ENCODE results near the gene DLEC1. TPM values are rescaled to one million over a fixed set of nuclear protein-coding genes. Genes with fewer than 3 reads are reported as not detected.
A peak's percentile ranks its signal among the peaks of the same experiment; 100 is the strongest.

Gene DLEC1
- total and polyA plus RNA-seq, 2 experiments from 2014 or later = 0.31 to 0.66 TPM

GRCh38 chr3:37999836-38000235 lies 39.2 kb upstream of the DLEC1 start:
- ATAC-seq (no peak), DNase-seq (ENCODE audit: low spot score) (no peak)
- Mint-ChIP-seq H3K4me3 (peak overlapping the region; percentile 70; the same call in 1 of the 3 replicates), H3K27me3 (ENCODE audit: insufficient read depth, low read depth, poor library complexity) (peaks cover 11% of the 10 kb centered on the region), H3K9me3 (no peaks in the 10 kb centered on the region), H3K27ac (no peak overlapping the region), H3K4me1 (peaks cover 17% of the 10 kb centered on the region), H3K36me3 (ENCODE audit: low read depth) (peaks cover 3% of the 10 kb centered on the region; the same call in 1 of the 3 replicates)
- Histone ChIP-seq H3F3A (replicated peaks; ENCODE audit: low read depth) (no peaks in the 10 kb centered on the region), H2AFZ (no peak overlapping the region), H3K4me1 (ENCODE audit: insufficient read depth) (peaks cover 9% of the 10 kb centered on the region), H3K4me3 (no peak overlapping the region; the same call in 1 of the 2 replicates), H4K20me1 (replicated peaks; ENCODE audit: insufficient read depth) (no peaks in the 10 kb centered on the region), H3K79me2 (replicated peaks; ENCODE audit: insufficient read depth) (no peaks in the 10 kb centered on the region), H3K27me3 (ENCODE audit: insufficient read depth) (no peaks in the 10 kb centered on the region; the same call in 1 of the 2 replicates), H3K9me2 (ENCODE audit: insufficient read depth) (no peaks in the 10 kb centered on the region), H3K36me3 (ENCODE audit: insufficient read depth) (no peaks in the 10 kb centered on the region), H3K4me2 (no peak overlapping the region), H3K27ac (ENCODE audit: low read depth) (no peak overlapping the region)
- TF ChIP-seq STAT1 (IDR thresholded peaks at IDR 0.05; ENCODE audit: unreplicated experiment) (no peak), EZH2 (IDR thresholded peaks at IDR 0.05; ENCODE audit: low read depth, unreplicated experiment) (no peak), CREB1 (CRISPR knock-in tag; IDR thresholded peaks at IDR 0.05; ENCODE audit: low read depth) (no peak), ZNF331 (CRISPR knock-in tag; IDR thresholded peaks at IDR 0.05; ENCODE audit: low read depth) (no peak), NANOG (IDR thresholded peaks at IDR 0.05; ENCODE audit: borderline replicate concordance) (no peak), ETS1 (IDR thresholded peaks at IDR 0.05) (no peak), EZH2phosphoT487 (IDR thresholded peaks at IDR 0.05; ENCODE audit: unreplicated experiment) (no peak), ZNF462 (CRISPR knock-in tag; IDR thresholded peaks at IDR 0.05) (no peak), POLR2AphosphoS5 (IDR thresholded peaks at IDR 0.05; ENCODE audit: low read depth) (no peak), JUNB (IDR thresholded peaks at IDR 0.05; ENCODE audit: unreplicated experiment) (no peak), CTCF (conservative IDR thresholded peaks at IDR 0.05; ENCODE audit: low read depth in 2 of 2) (no peak)
- TF ChIP-seq, protein P1, sequence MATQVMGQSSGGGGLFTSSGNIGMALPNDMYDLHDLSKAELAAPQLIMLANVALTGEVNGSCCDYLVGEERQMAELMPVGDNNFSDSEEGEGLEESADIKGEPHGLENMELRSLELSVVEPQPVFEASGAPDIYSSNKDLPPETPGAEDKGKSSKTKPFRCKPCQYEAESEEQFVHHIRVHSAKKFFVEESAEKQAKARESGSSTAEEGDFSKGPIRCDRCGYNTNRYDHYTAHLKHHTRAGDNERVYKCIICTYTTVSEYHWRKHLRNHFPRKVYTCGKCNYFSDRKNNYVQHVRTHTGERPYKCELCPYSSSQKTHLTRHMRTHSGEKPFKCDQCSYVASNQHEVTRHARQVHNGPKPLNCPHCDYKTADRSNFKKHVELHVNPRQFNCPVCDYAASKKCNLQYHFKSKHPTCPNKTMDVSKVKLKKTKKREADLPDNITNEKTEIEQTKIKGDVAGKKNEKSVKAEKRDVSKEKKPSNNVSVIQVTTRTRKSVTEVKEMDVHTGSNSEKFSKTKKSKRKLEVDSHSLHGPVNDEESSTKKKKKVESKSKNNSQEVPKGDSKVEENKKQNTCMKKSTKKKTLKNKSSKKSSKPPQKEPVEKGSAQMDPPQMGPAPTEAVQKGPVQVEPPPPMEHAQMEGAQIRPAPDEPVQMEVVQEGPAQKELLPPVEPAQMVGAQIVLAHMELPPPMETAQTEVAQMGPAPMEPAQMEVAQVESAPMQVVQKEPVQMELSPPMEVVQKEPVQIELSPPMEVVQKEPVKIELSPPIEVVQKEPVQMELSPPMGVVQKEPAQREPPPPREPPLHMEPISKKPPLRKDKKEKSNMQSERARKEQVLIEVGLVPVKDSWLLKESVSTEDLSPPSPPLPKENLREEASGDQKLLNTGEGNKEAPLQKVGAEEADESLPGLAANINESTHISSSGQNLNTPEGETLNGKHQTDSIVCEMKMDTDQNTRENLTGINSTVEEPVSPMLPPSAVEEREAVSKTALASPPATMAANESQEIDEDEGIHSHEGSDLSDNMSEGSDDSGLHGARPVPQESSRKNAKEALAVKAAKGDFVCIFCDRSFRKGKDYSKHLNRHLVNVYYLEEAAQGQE (IDR thresholded peaks at IDR 0.05; ENCODE audit: unreplicated experiment) = no peak

All from GM23338 (cell line).